Right atrium auricular region (tissue), 2 donors: ENCODE measurements around the gene PSMB2. TPM values are rescaled to one million over a fixed set of nuclear protein-coding genes. Genes with fewer than 3 reads are reported as not detected.

Source experiments
- DNase-seq: peaks from one replicate; pipeline ENCODE4 v3.0.0-alpha.2; 2019; ENCODE audit warnings: low spot score
- H3K27ac ChIP-seq, 2 donors: fragments of 200-600 bp; sonication (generic); 1 replicate in 1 of 2; 2 replicates in 1 of 2; pipeline ENCODE4 v1.5.1; 2016 to 2019
- H3K27me3 ChIP-seq, 2 donors: fragments of 200-600 bp; sonication (generic); one replicate each; pipeline versions ENCODE4 v1.5.1 to v1.6.0; 2017 to 2019
- H3K36me3 ChIP-seq: fragments of 200-600 bp; sonication (generic); one replicate; pipeline ENCODE4 v1.5.1; 2016
- H3K4me1 ChIP-seq, 2 donors: fragments of 200-600 bp; sonication (generic); one replicate each; pipeline versions ENCODE4 v1.5.1 to v1.6.0; 2017 to 2019
- H3K4me3 ChIP-seq, 2 donors: fragments of 200-600 bp; sonication (generic); 1 replicate in 1 of 2; 2 replicates in 1 of 2; pipeline ENCODE4 v1.5.1; 2017 to 2019; ENCODE audit warnings: mild to moderate bottlenecking in 1 of 2, moderate library complexity in 1 of 2
- H3K9me3 ChIP-seq, 2 donors: fragments of 200-600 bp; sonication (generic); one replicate each; pipeline ENCODE4 v1.5.1; 2019
- CTCF ChIP-seq, 2 donors: fragments of 200-600 bp; sonication (generic); IDR thresholded peaks; one replicate each; pipeline ENCODE4 v1.5.1; 2019; ENCODE audit warnings: antibody characterized with exemption in 2 of 2
- total RNA-seq, 2 donors: library from RNA; depleted of rRNA; stranded (reverse); fragments of >200 nt; gene quantifications; one replicate each; pipeline ENCODE4 v1.1.0, GENCODE V29; 2016

PSMB2 gene
- total RNA-seq, 2 donors from 2014 or later, result 30.4 to 31.7 TPM

GRCh38 chr1:35591211-35591610 lies 50.1 kb downstream of the PSMB2 start:
- TF ChIP-seq CTCF (IDR thresholded peaks at IDR 0.05), result no peak
- Histone ChIP-seq H3K9me3 (no peaks in the 10 kb centered on the region), H3K4me3 (no peak overlapping the region)

GRCh38 chr1:35590476-35591040 lies 50.8 kb downstream of the PSMB2 start:
- Histone ChIP-seq H3K9me3 (no peaks in the 10 kb centered on the region), H3K27me3 (no peaks in the 10 kb centered on the region), H3K36me3 (no peaks in the 10 kb centered on the region), H3K4me3 (no peak overlapping the region), H3K27ac (no peak overlapping the region), H3K4me1 (no peaks in the 10 kb centered on the region)
- no peak for DNase-seq
- no peak for TF ChIP-seq CTCF (IDR thresholded peaks at IDR 0.05)

More at GRCh38 chr1:35591211-35591610, 50.1 kb downstream of the PSMB2 start:
- Histone ChIP-seq H3K27me3 (no peaks in the 10 kb centered on the region), H3K36me3 (no peaks in the 10 kb centered on the region), H3K4me1 (no peaks in the 10 kb centered on the region), H3K27ac (no peak overlapping the region)
- peak; percentile 34 for DNase-seq

- DNase-seq, result peak; percentile 1
Measured at GRCh38 chr1:35589516-35590427, 51.6 kb downstream of the PSMB2 start.

GRCh38 chr1:35588197-35588910 lies 53.0 kb downstream of the PSMB2 start:
- no peaks in the 10 kb centered on the region for H3K36me3 ChIP-seq
- TF ChIP-seq CTCF (IDR thresholded peaks at IDR 0.05), result no peak
- H3K9me3 ChIP-seq, result no peaks in the 10 kb centered on the region
- H3K27me3 ChIP-seq, result no peaks in the 10 kb centered on the region
- no peak overlapping the region for H3K27ac ChIP-seq
- H3K4me3 ChIP-seq, result no peak overlapping the region
- DNase-seq, result no peak
- H3K4me1 ChIP-seq, result no peaks in the 10 kb centered on the region

More at GRCh38 chr1:35589516-35590427, 51.6 kb downstream of the PSMB2 start:
- H3K4me1 ChIP-seq, result no peaks in the 10 kb centered on the region
- no peaks in the 10 kb centered on the region for H3K9me3 ChIP-seq
- no peaks in the 10 kb centered on the region for H3K36me3 ChIP-seq
- H3K27ac ChIP-seq, result no peak overlapping the region
- H3K27me3 ChIP-seq, result no peaks in the 10 kb centered on the region
- no peak overlapping the region for H3K4me3 ChIP-seq
- no peak for TF ChIP-seq CTCF (IDR thresholded peaks at IDR 0.05)

GRCh38 chr1:35587736-35588135 lies 53.6 kb downstream of the PSMB2 start:
- H3K9me3 ChIP-seq, result no peaks in the 10 kb centered on the region
- H3K36me3 ChIP-seq, result no peaks in the 10 kb centered on the region
- TF ChIP-seq CTCF (IDR thresholded peaks at IDR 0.05), result no peak
- H3K4me1 ChIP-seq, result no peaks in the 10 kb centered on the region
- DNase-seq, result no peak
- no peak overlapping the region for H3K4me3 ChIP-seq
- H3K27me3 ChIP-seq, result no peaks in the 10 kb centered on the region
- H3K27ac ChIP-seq, result no peak overlapping the region
